Activated naive CD8-positive, alpha-beta T cell treated with anti-CD3 and anti-CD28 coated beads, Interleukin-2, amount 50 U/mL, for 16 hours (primary cell): ENCODE measurements around the gene ANKRD6.

Experiments used
- DNase-seq: peaks from one replicate; pipeline ENCODE4 v3.0.0-alpha.2; 2020; ENCODE audit warnings: low read depth, low spot score

ANKRD6 gene

DNA sequence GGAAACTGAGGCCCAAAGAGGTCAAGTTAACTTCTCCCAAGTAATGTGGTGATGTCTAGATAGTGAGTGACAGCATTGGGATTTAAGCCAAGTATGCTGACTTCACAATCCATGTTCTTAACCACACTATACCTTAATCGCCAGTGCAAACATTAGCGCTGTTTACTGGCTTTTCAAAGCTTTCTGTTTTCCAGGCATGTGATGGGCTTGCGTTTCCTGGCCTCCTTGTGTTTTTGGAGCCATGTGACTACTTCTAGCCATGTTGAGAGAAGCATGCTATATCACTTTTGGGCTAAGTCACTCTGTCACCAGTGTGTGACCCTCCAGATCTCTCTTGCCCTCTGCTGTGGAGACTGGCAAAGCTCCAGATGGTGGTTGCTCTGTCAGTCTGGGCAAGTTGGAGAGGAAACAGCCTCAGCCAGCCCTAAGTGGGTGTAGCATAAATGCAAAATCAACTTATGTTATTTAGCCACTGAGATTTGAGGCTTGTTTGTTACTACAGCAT is 76.9 kb downstream of the ANKRD6 start:
- no peak for DNase-seq

DNA sequence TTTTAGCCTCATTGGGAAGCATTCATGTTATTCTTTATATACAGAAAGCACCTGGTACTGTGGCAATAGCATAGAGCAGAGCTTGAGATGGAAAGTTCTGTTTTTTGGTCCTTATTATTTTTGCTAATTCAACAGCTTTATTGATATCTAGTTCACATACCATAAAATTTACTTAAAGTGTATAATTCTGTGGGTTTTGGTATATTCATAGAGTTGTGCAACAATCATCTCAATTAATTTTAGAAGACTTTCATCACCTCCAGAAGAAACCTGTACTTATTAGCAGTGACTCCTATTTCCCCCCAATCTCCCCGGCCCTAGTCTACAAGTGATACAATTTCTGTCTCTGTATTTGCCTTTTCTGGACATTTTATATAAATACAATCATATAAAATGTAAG is 77.4 kb downstream of the ANKRD6 start:
- DNase-seq: no peak

DNA sequence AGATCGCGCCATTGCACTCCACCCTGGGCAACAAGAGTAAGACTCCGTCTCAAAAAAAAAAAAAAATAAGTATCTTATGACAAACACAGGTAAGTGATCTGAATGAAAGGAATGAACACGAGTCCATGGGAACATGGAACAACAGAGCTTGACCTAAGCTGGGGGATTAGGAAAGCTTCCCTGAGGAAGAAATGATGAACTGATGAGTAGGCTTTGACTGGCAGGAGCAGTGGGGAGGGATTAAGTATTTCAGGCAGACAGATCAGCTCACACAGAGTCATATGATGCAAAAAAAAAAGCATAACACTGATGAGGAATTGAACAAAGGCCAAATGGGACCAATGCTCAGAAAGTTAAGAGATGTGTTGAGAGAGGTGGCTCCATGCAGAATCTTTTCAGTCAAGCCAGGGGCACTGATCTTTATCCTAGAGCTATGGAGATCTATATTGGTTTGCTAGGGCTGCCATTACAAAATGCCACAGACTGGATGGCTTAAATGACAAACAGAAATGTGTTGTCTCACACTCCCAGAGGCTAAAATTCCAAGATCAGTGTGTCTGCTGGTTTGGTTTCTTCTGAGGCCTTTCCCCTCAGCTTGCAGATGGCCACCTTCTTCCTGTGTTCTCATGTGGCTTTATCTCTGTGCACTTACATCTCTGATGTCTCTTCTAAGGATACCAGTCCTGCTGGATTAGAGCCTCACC is 85.6 kb downstream of the ANKRD6 start:
- DNase-seq: no peak

DNA sequence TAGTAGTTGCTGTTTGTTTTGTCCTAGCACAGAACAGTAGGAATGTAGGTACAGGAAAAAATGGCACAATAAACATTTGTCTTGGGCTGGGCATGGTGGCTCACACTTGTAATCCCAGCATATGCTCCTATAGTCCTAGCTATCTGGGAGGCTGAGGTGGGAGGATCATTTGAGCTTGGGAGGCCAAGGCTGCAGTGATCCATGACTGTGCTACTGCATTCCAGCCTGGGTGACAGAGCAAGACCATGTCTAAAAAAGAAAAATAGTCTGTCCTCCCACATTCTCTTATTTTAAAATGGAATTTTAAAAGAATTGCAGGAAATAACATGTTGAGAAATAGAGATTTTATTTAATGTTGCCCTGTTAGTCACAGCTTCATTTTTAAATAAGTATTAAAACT is 87.8 kb downstream of the ANKRD6 start:
- DNase-seq: no peak

DNA sequence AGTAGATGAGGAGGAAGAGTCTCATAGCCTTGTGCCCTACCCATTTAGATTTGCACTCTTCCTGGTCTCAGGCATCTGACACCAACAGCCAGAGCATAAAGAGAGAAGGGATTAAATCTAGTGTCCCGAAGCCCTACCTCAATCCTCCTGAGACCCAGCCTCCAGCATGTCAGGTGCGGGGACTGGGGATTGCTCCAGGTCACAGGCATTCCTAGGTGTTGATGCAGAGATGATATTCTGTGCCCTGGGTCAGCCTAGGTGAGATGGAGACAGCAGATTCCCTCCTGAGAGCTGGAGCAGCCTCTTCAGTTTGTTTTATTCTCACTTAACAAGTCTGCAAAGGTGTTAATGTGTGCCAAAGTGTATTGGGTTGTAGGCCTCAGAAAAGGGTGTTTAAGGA is 89.8 kb downstream of the ANKRD6 start:
- no peak for DNase-seq

DNA sequence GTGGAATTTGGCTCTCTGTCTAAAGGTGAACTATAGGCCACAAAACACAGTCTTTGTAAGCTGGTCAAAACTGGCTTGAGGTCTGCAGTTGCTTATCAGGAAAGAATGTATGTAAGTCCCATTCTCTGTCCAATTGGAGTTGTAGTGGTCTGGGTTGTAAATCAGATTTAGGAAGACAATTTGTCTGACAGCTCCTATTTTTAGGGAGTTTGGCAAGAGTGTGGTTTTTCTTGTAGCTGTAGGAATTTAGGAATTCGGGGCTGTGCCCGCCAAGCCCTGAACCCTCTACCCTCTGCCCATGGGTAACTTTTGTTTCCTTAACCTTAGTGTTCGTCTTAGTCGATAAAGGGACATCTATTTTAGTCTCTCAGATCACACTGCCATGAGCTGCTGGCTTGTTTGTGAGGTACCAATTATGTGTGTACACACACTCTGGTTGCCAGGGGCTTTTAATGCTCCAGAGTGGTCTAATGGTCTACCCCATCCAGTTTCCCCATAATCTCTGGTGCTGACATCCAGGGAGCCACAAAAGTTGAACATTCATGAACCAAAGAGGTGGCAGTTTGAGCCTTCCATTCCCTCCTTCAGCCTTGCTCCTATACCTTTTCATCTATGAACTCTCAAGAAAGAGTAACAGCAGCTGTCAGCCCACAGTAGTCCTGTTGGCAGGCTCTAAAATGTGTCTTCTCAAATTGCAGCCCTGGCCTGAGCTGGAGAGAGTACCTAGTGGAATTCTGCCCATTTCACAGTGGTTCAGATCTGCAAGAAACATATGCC is 93.0 kb downstream of the ANKRD6 start:
- no peak for DNase-seq

DNA sequence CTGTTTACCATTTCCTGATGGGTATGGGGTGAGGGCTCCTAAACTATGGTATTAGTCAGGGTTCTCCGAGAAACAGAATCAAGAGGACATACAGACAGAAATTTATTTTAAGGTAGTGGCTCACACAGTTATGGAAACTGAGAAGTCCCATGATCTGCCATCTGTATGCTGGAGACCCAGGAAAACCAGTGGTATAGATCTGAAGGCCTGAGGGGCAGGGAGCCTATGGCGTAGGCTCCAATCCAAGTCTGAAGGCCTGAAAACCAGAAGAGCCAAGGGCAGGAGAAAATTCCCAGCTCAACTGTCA is 93.6 kb downstream of the ANKRD6 start:
- no peak for DNase-seq

DNA sequence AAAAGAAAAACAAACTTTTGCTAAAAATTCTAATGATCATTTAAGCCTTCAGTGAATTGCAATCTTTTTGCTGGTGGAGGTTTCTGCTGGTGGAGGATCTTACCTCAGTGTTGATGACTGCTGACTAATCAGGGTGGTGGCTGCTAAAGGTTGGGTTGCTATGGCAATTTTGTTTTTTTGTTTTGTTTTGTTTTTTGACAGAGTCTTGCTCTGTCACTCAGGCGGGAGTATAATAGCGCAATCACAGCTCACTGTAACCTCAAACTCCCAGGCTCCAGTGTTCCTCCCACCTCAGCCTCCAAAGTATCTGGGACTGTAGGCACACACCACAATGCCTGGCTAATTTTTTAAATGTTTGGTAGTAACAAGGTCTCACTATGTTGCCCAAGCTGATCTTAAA is 94.7 kb downstream of the ANKRD6 start:
- DNase-seq: no peak

DNA sequence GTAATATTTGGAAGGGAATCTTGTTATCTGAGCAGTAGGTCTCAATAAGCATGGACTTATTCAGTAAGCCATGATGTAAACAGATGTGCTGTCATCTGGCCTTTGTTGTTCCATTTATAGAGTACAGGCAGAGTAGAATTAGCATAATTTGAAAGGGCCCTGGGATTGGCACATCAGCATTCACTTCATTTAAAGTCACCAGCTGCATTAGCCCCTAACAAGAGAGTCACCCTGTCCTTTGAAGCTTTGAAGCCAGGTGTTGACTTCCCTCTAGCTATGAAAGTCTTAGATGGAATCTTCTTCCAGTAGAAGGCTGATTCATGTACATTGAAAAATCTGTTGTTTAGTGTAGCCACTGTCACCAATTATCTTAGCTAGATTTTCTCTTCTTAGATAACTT is 95.9 kb downstream of the ANKRD6 start:
- DNase-seq: no peak

DNA sequence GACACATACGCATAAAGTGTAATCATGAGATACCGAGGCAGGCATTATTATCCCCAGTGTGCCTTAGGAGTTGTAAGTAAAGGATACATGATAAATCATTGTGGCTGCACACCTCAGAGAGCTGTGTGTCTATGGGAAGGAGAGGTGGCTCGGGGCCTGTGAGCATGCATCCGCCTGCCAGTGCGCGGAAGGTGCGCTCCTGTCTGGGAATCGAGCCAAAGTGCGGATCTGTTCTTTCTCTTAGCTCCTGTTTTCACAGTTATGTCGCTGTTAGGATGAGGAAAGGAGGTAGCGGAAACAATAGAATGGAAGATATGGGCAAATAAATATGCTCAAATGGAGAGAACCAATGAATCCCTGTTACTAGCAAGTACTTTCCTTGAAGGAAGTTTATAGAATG is 98.0 kb downstream of the ANKRD6 start:
- no peak for DNase-seq

DNA sequence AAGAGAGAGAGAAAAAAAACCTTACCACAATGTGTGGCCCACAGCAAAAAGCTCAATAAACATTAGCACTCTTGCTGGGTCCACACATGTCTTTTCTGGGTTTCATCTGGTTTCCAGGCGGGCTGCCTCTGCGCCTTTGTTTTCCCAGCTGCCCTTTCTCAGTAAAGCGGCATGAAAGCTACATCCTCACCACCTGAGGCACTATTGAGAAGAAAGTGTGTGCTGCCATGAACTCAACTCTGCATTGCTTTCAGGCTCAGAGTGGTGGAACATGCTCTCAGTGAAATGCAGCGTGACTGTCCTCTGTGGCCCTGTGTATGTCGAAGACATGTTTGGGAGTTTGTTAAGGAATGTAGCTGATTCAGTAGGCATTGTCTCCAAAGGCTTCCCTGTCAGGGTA is 103.3 kb downstream of the ANKRD6 start:
- no peak for DNase-seq

DNA sequence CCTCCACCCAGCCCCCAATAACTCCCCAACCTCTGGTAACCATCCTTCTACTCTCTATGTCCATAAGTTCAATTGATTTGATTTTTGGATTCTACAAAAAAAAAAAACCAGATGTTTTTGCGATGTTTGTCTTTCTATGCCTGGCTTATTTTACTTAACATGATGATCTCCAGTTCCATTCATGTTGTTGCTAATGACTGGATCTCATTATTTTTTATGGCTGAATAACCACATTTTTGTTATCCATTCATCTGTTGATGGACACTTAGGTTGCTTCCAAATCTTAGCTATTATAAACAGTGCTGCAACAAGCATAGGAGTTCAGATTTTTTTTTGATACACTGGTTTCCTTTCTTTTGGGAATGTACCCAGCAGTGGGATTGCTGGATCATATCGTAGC is 106.8 kb downstream of the ANKRD6 start:
- no peak for DNase-seq

DNA sequence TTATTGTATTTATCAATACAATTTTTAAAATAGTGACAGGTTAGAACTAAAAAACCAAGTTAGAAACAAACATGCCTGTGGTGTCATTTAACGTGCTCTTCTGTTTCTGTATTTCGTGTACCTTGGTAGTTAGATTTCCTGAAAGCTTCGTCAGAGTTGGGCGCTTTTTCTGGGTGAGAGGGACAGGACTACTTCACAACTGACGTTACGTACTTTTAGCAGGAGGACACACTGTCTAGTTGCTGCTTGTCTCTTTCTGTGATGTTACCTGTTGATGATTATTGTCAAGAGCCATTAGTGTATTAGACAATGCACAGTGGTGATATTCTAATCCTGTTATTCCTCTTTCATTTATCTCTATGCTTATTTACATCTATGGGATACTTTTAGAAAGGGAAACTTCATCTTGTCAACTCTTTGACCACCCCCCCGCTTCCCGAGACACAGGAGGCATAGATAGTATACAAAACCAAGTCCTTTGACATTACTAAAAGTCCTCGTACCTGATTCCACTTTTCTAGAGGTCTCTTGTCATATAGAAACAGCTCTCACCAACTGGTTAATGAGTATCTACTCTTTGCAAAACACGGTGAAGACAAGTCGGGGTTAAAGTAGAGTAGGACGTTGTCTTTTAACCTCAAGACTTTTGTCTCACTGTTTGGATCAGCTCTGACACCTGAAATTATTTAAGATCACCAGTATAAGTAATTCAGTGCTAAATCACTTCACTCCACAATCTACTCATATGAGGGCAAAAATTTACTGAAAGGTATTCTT is 109.3 kb downstream of the ANKRD6 start:
- DNase-seq: no peak

DNA sequence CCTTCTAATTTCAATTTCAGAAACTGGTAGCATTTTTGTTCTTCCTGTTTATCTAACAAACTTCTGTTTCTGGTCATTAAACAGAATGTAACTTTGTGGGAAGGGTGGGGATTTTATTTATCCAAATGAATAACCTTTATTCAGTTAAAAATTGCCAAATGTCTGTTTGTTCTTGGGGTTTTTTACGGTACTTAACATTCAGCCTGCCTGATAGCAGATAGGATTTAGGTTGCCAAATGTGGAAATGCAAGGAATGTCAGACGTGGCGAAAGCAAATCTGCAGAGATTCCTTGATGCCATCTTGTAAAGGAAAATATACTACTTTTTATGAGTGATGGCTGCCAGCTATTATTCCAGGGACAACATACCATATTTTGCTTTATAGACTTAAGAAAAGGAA is 109.9 kb downstream of the ANKRD6 start:
- DNase-seq: no peak

DNA sequence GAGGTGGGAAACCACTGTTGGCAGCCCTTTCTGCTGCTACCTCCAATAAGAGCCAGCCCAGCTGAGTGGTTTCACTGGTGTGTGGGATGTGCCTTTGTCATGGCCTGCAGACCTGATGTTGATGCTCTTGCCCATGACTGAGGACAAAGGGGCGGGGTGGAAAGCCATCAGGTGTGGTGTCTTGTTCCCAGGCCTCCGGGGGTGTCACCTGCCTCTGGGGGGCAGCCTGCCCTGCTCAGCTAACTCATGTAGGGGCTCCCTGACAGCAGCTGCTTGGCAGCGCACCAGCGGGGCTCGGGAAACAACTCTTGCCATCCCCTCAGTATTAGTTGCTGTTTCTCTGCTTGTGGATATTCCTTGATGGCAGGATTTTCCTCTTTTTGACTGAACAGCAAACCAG is 114.3 kb downstream of the ANKRD6 start:
- no peak for DNase-seq

DNA sequence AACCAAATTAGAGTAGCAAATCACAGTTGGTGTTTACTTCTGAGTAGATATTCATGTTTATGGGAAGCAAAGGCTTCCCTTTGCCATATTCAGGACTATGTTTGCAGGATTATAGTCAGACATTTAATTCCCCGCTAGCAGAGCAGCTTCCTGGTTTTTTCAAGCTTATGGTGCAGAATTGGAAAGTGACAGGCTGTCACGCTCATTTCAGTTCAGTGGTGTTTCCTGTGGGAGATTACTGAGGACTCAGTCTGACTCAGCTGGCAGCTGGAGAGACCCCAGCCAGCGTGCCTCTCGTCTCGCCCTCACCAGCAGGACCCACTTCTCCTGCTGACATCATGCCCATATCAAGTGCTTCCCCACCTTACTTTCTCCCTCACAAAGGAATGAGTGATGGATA is 120.5 kb downstream of the ANKRD6 start:
- no peak for DNase-seq

DNA sequence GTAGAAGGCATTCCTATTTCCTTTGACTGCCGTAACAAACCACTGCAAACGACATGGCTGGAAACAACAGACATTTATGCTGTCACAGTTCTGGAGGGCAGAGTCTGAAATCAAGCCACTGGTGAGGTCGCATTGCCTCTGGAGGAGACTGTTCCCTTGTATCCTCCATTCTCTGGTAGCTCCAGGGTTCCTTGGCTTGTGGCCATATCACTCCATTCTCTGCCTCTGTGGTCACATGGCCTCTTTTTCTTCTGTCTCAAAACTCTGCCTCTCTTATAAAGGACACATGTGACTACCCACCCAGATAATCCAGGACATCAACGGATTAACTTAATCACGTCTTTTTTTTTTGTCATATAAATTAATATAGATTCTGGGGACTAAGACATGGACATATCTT is 121.2 kb downstream of the ANKRD6 start:
- no peak for DNase-seq

DNA sequence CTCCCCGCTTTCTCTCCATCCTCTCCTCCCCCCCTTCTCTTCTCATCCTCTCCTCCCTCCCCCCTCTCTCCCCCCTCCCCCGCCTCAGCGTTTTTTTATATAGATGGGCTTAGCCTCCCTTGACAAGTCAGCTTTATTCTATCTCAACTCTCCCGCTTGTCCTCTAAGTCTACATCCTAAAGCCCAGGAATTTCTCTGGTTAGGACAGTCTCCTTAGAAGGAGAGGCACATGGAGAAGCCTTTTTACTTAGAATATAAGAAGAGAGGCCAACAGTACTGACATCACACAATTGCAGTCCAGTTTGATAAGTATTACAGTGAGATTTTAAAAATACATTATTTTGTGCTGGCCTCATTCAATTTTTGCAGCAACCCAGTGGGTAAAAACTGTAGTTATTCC is 122.1 kb downstream of the ANKRD6 start:
- DNase-seq: no peak

DNA sequence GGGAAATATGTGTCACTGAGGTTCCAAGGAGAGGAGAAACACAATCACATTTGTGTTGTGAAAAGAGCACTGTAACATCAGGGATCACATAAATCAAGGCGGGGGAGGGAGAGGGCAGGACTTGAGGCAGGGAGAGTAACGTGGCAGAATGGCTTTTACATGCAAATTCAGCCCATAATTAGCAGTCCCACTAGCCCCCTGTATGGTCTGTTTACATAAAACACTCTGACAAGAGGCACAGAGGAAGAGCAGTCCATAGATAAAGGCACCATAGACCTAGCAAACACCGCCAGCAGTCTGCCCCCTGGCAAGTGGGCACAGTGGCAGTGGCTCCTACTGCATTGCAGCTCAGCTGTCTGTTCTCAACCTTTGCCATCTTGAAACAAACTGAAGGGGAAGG is 122.9 kb downstream of the ANKRD6 start:
- no peak for DNase-seq

DNA sequence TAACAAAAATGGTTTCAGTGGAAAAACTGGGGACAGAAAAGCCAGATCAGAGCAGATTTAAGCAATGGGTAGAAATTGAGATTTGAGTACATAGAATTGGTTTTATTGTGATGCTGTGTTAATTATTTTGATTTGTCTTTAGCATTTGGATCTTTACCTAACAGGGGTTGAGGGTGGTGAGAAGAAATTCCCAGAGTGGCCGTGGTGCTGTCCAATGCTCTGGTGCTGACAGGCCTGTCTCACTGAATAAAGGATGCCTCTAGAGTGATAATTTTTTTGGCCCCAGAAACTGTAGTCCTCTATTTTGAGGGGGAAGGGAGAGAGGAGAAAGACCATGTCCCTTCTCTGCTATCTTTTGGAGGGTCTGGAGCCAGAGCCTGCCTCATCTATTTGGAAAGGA is 126.5 kb downstream of the ANKRD6 start:
- no peak for DNase-seq

DNA sequence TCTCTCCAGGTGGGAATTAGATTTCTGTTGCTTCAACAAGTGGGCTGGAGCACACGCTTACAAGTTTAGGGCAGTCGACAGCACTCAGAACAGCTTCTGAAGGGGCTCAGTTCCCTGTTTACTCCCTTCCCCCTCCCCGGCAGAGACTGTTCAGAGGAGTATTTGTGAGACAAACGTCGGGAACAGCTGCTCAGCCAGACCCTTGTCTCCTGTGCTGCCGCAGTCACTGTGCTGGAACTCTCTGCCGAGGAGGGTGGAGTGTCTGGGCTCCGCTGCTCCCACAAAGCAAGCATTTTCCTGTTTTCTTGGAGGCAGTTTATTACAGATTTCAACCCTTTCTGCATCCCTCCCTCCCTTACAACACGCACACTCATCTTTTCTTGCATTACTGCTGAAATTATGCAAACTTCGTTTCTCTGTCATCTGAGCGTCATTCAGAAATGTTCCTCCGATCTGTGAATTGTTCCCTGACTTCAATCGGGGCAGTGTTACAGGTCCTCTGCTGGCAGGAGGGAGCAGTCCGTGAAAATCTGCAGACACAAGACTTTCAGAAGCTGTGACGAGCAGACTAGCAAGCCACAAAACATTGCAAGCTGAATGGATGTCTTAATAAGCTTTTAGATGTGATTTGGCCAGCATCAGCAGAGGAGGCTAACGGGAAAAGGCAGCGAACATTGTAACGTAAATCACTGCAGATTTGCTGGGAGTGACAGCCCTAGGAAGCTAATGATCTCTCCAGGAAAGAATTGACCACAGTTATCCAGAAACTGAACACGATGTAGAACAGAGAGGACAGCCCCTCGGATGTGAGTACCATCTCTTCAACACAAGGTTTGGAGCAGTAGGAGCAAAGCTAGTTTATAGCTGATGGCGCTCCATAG is 129.4 kb downstream of the ANKRD6 start:
- no peak for DNase-seq

DNA sequence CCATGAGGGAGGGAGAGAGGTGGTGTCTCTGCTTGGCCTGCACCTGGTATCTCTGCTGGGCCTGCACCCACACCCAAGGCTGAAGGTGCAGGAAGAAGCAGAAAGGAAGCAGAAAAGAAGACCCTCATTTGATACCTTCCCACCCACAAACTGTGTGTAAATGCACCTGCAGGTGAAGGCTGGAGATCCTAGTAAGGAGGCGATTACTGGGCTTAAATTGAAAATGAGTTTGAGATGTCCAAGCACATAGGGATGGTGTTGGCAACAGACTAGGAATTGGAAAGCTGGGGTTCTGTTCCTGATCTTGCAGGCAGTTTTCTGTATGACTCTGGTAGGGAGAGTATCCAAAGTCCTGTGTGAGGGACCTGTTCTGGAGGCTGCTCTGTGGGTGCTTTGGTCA is 130.9 kb downstream of the ANKRD6 start:
- no peak for DNase-seq
